ENCODE measurements around the gene NR1H4. TPM values are rescaled to one million over a fixed set of nuclear protein-coding genes. Genes with fewer than 3 reads are reported as not detected.

Gene NR1H4
- total and polyA plus RNA-seq, 9 of the 15 experiments (the other 6 are each of a cell fraction or from before 2014, with no cell fraction given), result 0.03 TPM; not detected in 8

DNA sequence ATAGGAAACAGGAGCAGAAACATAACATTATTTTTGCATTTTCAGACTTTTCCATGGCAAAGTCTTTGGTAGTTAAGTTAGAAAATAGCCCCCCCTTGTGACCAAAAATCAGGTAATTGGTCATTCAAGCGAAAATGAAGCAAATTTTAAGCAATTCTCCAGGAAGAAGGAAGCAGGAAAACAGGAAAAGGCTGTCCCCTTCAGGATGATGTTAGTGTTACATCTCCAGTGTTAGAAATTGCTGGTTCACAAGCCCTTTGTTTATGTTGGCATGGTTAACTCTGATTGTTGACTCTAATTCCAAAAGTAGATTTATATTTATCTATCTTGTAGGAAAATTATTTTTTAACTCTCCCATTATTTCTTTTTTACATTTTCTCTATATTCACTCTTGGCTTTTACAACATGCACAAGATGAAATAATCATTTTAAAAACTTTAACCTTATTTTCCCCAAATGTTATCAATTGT lies 81.0 kb downstream of the NR1H4 start (continued):
- TF ChIP-seq CBFB (CRISPR knock-in tag; IDR thresholded peaks at IDR 0.05) (no peak), RAD21 (CRISPR knock-in tag; conservative IDR thresholded peaks at IDR 0.05 in 1 of 2, IDR thresholded peaks at IDR 0.05 in 1 of 2) (peak; percentile 94 to 96), GABPA (tag; conservative IDR thresholded peaks at IDR 0.05; ENCODE audit: low read depth) (no peak; the same call in 1 of the 2 replicates), ZNF551 (CRISPR knock-in tag; IDR thresholded peaks at IDR 0.05) (no peak), NR4A1 (CRISPR knock-in tag; IDR thresholded peaks at IDR 0.05) (no peak), NR4A1 (tag; IDR thresholded peaks at IDR 0.05) (no peak), CEBPG (CRISPR knock-in tag; IDR thresholded peaks at IDR 0.05) (no peak), CEBPG (tag; conservative IDR thresholded peaks at IDR 0.05 in 1 of 2, IDR thresholded peaks at IDR 0.05 in 1 of 2) (peak; percentile 45 to 46; a peak in 2 of 4 replicates), MECOM (CRISPR knock-in tag; IDR thresholded peaks at IDR 0.05) (no peak), SMC3 (conservative IDR thresholded peaks at IDR 0.05; ENCODE audit: insufficient read depth, low read depth, low read length) (peak; percentile 82), GTF2E2 (tag; IDR thresholded peaks at IDR 0.05) (no peak), ELF1 (tag; IDR thresholded peaks at IDR 0.05) (peak; percentile 54), HMGN3 (IDR thresholded peaks at IDR 0.05; ENCODE audit: borderline replicate concordance, extremely low read depth, insufficient read length, low read depth, low read length) (no peak), MEF2A (IDR thresholded peaks at IDR 0.05; ENCODE audit: control insufficient read depth, low read depth, low read length) (no peak), TAF7 (tag; IDR thresholded peaks at IDR 0.05) (no peak), ILF3 (IDR thresholded peaks at IDR 0.05; ENCODE audit: borderline replicate concordance) (no peak), EHMT2 (IDR thresholded peaks at IDR 0.05) (no peak)
- TF ChIP-seq, protein P1, sequence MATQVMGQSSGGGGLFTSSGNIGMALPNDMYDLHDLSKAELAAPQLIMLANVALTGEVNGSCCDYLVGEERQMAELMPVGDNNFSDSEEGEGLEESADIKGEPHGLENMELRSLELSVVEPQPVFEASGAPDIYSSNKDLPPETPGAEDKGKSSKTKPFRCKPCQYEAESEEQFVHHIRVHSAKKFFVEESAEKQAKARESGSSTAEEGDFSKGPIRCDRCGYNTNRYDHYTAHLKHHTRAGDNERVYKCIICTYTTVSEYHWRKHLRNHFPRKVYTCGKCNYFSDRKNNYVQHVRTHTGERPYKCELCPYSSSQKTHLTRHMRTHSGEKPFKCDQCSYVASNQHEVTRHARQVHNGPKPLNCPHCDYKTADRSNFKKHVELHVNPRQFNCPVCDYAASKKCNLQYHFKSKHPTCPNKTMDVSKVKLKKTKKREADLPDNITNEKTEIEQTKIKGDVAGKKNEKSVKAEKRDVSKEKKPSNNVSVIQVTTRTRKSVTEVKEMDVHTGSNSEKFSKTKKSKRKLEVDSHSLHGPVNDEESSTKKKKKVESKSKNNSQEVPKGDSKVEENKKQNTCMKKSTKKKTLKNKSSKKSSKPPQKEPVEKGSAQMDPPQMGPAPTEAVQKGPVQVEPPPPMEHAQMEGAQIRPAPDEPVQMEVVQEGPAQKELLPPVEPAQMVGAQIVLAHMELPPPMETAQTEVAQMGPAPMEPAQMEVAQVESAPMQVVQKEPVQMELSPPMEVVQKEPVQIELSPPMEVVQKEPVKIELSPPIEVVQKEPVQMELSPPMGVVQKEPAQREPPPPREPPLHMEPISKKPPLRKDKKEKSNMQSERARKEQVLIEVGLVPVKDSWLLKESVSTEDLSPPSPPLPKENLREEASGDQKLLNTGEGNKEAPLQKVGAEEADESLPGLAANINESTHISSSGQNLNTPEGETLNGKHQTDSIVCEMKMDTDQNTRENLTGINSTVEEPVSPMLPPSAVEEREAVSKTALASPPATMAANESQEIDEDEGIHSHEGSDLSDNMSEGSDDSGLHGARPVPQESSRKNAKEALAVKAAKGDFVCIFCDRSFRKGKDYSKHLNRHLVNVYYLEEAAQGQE (IDR thresholded peaks at IDR 0.05; ENCODE audit: borderline replicate concordance), result peak; percentile 92
- TF ChIP-seq, protein P1 (CRISPR knock-in tag; IDR thresholded peaks at IDR 0.05; ENCODE audit: low read depth), result no peak

Data from K562 (cell line).